ENCODE data around the gene ATP2A2.

- peak; percentile 31; the same call in 1 of the 2 replicates for TF ChIP-seq CTCF (conservative IDR thresholded peaks at IDR 0.05; ENCODE audit: low read depth, low read length)
- no peak for TF ChIP-seq EZH2 (IDR thresholded peaks at IDR 0.05; ENCODE audit: low read length, unreplicated experiment)
- TF ChIP-seq EZH2phosphoT487 (IDR thresholded peaks at IDR 0.05; ENCODE audit: borderline replicate concordance, low read length) = no peak
Observed at GRCh38 chr12:110345176-110345661, 64.2 kb downstream of the ATP2A2 start.
